HG02884 (cell line): ENCODE measurements around the gene CHAF1A.

ENCODE experiments used
- ATAC-seq: cut with Tn5 transposase; IDR thresholded peaks from one replicate; pipeline ENCODE4 v1.9.1; 2021; ENCODE audit warnings: mild to moderate bottlenecking, moderate library complexity; ENCODE audit not compliant: unreplicated experiment

The CHAF1A gene

DNA sequence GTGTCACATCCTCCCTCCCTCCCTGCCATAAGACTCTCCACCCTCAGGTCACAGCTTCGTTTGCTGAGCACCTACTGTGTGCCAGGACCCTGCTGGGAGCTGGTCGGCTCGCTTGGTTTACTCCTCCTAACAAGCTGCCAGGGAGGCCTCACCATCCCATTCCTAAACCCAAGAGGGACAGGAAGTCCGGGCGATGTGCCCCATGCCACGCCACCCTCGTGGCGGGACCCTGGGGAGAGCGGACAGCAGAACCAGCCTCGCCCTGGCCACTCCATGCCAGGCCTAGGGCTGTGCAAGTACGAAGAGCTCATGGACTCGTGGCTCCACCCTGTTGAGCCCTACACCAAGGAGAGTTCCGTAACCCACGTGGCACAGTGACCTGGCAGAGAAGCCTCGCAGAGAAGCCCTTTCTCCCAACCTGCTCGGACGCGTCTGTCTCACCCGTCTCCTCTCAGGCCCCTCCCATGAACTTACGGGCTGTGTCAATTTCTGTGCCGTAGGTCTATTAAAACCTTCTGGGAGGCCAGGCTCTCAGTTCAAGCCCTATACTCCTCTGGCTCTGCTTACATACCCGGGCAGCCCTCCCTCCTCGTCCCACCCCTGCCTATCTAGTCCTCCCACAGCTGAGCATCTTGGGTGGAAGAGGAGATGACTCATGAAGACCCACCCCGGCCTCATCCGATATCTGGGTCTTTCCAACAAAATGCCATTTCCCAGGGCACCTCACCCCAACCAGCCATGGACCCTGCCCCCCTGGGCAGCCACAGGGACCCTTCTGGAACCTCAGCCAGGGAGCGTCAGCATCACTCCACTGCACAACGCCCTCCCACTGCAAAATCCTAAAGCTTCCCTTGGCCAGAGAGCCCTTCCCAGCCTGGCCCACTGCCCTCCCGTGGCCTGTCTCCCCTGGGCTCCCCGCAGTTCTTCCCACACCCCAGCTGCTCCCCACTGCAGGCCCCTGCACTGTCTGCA, 52.6 kb downstream of the CHAF1A start:
- ATAC-seq, result no peak

DNA sequence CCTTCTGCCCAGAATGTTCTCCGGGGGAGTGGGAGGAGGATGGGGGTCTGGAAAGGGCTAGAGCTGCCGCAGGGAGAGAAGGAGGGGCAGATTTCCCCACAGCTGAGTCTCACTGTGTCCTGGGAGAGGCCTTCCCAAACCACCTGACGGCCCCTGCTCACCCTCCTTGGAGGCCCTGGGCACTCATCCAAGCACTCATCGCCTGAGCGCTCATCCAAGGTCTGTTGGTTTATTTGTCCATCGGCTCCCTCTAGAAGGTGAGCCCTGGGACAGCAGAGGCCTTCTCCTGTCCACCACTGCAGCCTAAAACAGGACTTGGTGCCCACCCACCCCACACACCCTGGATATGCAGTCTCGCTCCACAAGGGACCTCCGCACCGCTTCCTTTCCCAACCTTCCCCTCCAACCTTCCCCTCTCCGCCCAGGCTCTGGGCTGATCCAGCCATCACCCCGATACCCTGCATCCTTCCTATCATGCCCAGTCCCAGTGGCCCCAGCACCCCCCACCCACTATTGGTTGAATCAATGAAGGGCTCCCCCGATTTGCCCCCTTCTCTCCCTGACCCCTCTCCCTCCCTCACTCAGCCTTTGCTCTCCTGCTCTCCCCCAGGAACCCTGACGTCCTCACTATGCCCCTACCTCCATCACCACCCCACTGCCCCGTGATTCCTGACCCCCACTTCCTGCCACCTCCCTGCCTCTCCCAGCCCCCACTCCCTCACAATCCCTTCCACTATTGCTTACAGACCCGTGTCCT, 53.5 kb downstream of the CHAF1A start:
- ATAC-seq, result no peak

DNA sequence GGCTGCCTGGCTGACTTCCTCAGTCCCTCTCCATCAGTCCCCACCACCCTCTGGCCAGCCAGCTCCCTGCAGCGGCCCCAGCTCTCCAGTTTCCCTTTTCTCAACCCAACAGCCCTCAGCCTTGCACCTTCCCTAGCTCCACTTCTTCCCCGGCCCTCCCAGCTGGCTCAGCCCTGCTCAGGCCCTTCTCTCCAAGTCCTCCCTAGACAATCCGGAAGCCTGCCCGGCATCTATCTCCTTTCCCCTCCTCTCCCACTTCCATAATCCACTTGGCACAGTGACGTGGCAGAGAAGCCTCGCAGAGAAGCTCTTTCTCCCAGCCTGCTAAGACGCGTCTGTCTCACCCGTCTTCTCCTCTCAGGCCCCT, 54.0 kb downstream of the CHAF1A start:
- ATAC-seq, result no peak

DNA sequence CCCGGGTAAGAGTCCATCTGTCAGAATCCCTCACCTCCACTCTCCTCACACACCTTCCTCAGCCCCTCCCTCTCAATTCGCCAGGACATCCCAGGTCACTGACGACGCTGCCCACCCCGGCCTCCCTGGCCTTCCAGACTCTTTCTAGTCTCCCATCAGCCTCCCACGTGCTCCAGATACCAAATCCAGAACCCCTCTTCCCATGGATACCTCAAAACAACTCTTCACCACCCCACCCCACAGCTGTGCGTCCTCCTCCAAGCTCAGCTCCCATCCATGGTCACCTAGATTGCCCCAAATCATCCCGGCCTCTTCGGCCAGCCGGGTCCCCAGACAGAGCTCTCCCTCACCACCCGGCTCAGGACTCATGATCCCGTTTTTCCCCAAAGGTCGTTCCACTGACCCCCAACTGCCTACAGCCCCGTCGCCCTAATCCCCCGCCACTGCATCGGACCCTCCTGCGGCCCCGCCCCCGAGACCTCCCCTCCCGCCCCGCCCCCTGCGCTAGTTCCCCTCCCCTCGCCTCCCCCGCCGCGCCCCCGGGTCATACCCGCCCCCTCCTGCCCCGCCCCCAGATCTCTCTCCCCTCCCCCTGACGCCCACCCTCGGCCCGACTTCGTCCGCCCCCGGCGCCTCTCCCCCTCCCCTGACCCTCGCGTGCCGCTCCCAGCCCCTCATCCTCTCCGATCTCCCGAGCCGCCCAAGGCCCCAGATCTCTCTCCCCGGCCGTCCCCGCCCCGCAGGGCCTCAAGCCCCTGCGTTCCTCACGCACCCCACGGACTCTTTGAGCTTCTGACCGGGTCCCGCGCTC, 54.6 kb downstream of the CHAF1A start:
- no peak for ATAC-seq

DNA sequence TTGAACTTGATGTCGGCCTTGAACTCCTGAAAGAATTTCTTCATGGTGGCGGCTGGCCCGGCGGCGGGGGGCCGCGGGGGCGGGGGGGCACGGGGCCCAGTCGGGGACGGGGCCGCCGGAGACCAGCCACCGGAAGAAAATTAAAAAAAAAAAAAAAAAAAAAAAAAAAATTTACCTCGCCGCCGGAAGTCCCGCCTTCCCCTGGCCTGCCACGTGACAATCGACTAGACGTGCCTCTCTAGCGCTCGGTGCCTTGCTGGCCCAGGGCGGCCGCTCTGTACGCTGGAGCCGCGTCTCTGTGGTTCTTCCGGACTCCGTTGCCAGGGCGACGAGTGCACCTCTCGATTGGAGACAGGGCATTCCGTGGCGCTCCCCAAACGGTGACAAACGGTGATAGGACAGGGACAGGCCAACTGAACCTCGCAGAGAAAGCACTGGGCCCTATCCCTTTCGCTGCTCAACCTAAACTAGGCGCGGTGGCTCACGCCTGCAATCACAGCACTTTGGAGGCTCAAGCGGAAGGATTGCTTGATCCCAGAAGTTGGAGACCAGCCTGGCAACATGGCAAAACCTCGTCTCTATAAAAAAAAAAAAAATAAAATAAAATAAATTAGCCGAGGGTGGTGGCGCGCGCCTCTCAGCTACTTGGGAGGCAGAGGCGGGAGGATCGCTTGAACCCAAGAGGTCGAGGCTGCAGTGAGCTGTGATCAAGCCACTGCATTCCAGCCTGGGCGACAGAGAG, 55.4 kb downstream of the CHAF1A start, which contains the start of gene UBXN6:
TSS of gene UBXN6 (minus strand) at position 141 of the 742 bp plus-strand sequence. CDS start at position 44, 97 bp downstream.
- peak; percentile 76 for ATAC-seq

DNA sequence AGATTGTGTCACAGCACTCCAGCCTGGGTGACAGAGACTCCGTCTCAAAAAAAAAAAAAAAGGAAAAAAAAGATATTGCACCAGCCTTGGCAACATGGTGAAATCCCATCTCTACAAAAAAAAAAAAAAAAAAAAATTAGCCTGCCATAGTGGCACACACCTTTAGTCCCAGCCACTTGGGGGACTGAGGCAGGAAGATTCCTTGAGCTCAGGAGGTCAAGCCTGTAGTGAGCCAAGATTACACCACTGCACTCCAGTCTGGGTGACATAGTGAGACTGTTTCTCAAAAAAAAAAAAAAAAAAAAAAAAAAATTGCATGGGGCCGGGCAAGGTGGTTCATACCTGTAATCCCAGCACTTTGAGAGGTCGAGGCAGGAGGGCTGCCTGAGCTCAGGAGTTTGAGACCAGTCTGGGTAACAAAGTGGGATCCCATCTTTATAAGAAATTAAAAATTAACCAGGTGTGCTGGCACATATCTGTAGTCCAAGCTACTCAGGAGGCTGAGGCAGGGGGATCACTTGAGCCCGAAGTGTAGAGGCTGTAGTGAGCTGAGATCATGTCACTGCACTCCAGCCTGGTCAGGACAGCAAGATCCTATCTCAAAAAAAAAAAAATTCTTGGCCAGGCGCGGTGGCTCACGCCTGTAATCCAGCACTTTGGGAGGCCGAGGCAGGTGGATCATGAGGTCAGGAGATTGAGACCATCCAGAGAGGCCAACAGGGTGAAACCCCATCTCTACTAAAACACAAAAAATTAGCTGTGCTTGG, 62.6 kb downstream of the CHAF1A start:
- no peak for ATAC-seq

DNA sequence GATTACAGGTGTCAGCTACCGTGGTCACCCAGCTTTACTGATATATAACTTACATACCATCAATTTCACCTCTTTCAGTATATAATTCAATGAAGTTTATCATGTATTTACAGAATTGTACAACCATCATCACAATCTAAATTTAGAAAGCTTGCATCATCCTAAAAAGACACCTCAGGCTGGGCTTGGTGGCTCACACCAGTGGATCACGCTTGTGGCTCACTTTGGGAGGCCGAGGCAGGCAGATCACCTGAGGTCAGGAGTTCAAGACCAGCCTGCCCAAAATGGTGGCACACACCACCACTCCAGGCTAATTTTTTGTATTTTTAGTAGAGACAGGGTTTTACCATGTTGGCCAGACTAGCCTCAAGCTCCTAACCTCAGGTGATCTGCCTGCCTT, 65.4 kb downstream of the CHAF1A start:
- no peak for ATAC-seq

DNA sequence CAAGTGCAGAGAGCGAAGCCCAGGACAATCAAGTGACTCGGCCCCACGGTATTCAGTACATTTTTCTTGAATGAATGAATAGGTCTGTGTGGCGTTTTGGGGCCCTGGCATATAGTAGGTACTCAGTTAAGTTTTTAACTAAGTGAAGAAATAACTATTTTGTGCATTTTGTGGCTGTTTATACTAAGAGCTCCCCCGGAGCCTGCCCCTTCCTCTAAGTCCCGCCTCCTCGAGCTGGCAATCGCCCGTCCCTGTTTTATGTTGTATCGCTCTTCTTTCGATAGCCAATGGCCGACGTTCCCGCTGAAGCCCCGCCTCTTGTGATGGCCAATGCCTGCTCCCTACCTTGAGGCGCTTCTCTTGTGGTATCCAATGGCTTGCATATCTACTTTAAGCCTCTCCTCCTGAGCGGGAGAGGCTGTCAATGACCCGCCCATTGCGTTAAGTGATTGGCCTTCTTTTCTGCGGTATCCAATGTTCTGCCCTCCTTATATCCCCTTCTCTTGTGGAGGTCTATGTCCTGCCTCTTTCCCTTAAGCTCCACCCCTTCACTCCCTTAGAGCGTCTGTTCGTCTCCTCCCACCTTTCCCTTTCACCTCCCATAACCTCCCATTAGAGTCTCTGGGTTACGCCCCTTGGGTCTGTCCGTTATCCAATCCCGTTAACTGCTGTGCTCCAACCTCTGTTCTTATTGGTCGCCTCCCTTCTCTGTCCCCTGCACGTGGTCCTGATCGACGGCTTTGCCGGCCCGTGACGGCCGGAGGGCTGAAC, 69.1 kb downstream of the CHAF1A start:
- ATAC-seq, result peak; percentile 71

DNA sequence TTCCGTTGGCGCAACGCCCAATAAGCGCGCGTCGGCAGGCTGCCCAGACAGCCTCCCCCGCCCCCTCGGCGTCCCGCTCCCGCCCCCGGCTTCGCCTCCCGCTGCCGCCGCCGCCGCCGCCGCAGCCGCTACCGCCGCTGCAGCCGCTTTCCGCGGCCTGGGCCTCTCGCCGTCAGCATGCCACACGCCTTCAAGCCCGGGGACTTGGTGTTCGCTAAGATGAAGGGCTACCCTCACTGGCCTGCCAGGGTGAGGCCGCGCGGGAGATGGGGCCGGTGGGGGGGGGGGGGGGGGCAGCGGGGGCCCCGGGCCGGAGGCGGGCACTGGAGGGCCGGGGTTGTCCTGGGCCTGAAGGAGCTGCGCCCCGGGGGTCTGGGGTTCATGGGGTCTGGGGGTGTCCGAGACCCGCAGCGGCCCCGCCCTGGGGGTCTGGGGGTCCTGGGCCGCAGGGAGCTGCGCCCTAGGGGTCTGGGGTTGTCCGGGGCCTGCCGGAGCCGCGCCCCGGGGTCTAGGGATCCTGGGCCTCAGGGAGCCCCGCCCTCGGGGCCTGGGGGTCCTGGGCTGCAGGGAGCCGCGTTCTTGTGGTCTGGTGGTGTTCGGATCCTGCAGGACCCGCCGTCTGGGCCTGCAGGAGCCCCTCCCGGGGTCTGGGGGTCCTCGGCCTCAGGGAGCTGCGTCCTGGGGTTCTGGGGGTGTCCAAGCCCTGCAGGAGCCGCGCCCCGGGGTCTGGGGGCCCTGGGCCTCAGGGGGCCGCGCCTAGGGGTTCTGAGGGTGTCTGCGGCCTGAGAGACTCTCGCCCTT, 69.9 kb downstream of the CHAF1A start, which contains the start of gene HDGFL2:
TSS of gene HDGFL2 (plus strand) at position 124 of the 801 bp plus-strand sequence. CDS start at position 178, 54 bp downstream.
- no peak for ATAC-seq

DNA sequence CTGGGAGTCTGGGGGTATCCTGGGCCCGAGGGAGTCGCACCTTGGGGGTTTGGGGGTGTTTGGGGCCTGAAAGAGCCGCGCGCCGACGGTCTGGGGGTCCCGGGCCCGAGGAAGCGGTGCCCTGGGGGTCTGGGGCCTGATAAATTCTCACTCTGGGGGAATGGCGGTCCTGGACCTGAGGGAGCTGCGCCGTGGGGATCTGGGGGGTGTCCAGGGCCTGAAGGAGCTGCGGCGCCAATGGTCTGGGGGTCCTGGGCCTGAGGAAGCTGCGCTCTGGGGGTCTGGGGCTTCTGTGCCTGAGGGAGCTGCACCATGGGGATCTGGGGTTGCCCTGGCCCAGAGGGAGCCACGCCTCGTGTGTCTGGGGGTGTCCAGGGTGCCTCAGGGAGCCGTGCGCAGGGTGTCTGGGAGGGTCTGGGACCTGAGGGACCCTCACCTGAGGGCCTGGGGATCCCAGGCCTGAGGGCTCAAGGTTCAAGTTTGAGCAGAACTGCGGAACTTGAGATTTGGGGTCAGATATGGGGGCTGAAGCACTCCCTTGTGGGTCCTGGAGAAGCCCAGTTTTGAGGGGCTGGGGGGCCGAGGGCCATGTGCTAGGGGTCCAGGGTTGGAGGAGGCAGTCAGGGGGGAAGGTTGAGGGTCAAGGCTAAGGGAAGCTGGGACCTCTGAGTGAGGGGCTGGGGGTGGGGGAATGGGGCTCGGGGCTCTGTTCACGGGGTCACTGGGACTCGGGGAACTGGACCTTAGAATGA, 70.7 kb downstream of the CHAF1A start:
- ATAC-seq, result no peak

DNA sequence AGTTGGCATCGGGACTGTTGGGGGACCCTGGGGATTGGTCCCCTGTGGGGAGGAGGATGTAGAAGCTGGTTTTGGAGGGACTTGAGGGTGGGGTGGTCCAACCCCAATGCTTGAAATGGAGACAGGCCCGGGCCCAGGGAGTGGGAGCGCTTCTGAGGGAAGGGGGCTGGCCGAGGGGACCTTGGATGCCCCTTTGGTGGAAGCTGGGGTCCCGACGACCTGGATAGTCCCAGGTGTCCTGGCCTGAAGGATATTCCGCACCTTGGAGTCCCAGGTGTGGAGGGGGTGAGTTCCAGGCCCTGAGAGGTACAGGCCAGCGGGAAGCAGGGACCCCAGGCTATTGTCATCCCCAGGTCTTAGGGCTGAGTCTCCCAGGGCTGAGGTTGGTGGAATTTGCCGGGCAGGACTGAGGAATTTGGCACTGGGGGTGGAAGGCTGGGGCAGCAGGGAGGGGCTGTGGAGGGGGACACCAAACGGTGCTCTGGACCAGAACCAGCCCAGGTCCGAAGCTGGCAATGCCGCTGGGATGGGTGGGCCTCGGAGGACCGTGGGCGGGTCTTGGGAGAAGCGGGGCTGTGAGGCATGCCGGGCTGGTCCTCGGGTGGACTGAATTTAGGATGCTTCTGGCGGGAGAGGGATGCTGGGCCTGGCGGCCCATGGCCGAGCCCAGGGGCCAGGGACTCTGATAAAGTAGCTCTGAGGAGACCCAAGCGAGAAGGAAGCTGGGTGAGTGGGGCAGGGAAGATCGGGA, 71.5 kb downstream of the CHAF1A start:
- no peak for ATAC-seq

DNA sequence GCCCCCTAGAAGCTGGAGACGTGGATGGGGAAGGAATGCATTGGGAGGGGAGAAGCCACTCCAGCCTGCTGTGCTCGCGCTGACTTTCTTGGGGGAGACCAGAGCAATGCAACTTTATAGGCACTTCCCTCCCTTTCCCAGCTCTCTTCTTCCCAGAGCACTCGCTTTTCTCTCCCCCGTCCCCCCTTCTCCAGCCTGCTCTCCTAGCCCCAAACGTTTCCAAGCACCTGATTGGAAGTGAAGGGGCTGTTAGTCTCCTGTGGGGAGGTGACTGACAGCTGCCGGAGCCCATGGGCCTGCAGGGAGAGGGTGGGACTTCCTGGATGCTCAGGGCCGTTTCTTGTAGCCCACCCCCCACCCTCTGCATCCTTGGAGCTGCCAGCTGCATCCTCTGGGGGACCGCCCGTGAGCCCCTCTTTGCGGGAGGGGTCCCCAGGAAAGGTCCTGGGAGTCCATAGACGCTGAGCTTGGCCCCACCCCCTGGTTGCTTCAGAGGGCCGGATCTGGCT, 72.1 kb downstream of the CHAF1A start:
- no peak for ATAC-seq

DNA sequence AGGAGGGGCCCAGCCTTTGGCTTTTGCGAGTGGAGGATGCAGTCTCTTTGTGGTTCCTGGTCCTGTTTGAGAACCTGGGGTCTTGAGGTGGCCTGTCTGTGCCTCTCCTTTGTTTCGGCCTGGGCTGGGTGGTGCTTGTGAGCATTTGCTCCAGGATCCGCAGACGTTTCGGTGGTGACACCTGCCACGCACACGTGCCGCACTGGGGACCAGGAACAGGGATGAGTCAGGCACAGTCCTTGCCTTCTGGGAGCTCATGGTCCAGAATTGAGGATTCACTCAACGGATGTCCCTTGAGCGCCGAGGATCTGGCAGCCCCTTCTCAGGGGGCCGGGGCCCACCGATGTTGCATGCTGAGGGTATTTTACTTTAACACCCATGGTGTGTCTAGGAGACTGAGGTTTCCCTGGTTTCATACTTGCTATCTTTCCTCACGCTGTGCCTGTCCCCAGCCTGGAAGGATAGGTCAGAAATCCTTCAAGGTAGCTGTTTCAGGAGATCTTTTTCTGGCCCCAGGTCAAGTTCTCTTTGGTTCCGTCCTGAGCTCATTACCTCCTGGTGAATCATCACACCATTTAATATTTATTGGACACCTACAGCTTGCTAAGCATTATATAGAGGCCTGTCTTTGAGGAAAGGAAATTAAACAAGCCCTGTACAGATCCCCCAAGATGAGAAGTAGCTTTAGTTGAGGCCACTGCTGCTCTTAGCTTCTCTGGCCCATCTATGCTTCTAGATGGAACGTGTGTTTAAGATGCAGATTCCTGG, 74.8 kb downstream of the CHAF1A start:
- no peak for ATAC-seq

DNA sequence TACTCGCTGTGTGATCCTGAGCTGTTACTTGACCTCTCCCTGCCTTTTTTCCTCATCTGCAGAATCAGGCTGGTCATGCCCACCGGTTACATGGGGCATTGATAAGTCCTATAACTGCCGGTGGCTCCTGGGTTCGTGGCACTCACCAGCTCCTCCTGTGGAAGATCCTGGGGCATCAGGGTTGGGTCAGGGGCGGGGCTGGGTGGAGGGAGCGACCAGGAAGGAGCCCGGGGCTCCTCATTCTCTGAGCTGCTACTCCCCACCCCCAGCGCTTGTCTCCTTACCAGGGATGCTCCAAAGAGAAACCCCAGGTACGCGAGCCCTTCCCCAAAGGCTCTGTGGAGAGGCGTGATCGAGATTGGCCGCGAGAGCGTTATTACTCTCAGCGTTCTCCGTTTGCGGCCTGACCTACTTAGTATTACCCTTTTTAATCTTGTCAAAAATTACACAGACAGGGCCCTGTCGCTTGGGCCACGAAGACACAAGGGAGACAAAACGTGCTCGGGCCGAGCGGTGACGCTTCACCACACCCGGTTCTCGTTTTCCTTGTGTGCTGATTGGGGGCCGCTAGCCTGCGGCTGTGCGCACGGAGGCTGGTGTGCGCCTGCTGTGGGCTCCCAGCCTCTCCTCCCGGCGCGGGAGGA, 80.4 kb downstream of the CHAF1A start:
- ATAC-seq, result no peak

DNA sequence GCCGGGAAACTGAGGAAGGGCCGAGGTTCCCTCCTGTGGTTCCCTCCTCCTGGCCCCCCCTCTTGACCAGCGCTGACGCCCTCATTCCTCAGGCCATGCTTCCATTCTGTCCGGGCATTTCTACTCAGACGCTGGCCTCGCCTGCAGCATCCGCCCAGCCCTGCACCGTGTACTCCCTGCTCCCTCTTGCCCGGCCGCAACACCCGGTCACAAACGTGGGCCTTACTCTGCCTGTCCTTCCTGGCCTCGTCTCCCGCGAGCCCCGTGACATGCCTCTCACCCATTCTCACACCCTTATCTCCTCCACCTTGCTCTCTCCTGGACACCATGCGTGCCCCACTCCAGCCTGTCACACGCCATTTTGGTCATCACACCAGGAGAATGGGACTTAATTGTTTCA, 80.9 kb downstream of the CHAF1A start:
- no peak for ATAC-seq
